HEK293T (cell line): Measurements from ENCODE around the gene TMEM86B.

Experiments
- BHLHE40 ChIP-seq: fragments of 450-650 bp; IDR thresholded peaks from 2 replicates; pipeline ENCODE4 v1.6.1; 2016; ENCODE audit warnings: mild to moderate bottlenecking, moderate library complexity, borderline replicate concordance
- CTBP1 ChIP-seq: fragments of 450-650 bp; IDR thresholded peaks from 2 replicates; pipeline ENCODE4 v1.6.1; 2016; ENCODE audit warnings: borderline replicate concordance
- FOXA1 ChIP-seq: fragments of 450-650 bp; IDR thresholded peaks from 2 replicates; pipeline ENCODE4 v1.6.1; 2016; ENCODE audit warnings: mild to moderate bottlenecking
- FOXM1 ChIP-seq: fragments of 450-650 bp; IDR thresholded peaks from 2 replicates; pipeline ENCODE4 v1.6.1; 2017; ENCODE audit warnings: mild to moderate bottlenecking, borderline replicate concordance
- HDGF ChIP-seq: fragments of 450-650 bp; IDR thresholded peaks from 2 replicates; pipeline ENCODE4 v1.6.1; 2017; ENCODE audit warnings: antibody characterized with exemption, borderline replicate concordance
- LEF1 ChIP-seq: fragments of 450-650 bp; IDR thresholded peaks from 2 replicates; pipeline ENCODE4 v1.6.1; 2017; ENCODE audit warnings: mild to moderate bottlenecking, borderline replicate concordance
- SP1 ChIP-seq: fragments of 450-650 bp; IDR thresholded peaks from 2 replicates; pipeline ENCODE4 v1.6.1; 2017
- SUZ12 ChIP-seq: fragments of 450-650 bp; IDR thresholded peaks from 2 replicates; pipeline ENCODE4 v1.6.1; 2016; ENCODE audit warnings: mild to moderate bottlenecking
- TARDBP ChIP-seq: fragments of 450-650 bp; IDR thresholded peaks from 2 replicates; pipeline ENCODE4 v1.6.1; 2016

DNA sequence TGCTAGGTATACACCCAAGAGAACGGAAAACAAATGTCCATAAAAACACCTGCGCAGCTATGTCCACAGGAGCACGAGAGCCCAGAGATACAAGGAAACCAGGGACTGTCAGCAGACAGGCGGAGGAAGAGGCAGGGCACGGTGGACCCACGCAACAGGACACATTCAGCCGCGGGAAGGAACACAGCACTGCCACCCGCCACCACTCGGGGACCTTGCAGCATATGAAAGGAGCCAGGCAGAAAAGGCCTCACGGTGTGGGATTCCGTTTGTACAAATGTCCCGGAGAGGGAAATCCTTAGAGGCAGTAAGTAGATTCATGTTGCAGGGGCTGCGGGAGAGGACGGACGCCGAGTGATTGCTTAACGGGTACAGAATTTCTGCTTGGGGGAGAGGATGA, 43.6 kb upstream of the TMEM86B start:
- TF ChIP-seq SUZ12: no peak
- no peak for TF ChIP-seq HDGF
- no peak for TF ChIP-seq BHLHE40
- TF ChIP-seq TARDBP: no peak
- TF ChIP-seq FOXA1: no peak
- no peak for TF ChIP-seq SP1
- TF ChIP-seq FOXM1: no peak
- no peak for TF ChIP-seq LEF1
- TF ChIP-seq CTBP1: no peak
